SH-SY5Y (cell line): ENCODE data around the gene FLVCR2.

Experiments
- GATA2 ChIP-seq: IDR thresholded peaks from 2 replicates; pipeline ENCODE4 v1.6.1; 2011; ENCODE audit warnings: mild to moderate bottlenecking, low read depth, low read length
- GATA3 ChIP-seq: IDR thresholded peaks from 2 replicates; pipeline ENCODE4 v1.6.1; 2011; ENCODE audit warnings: low read depth, mild to moderate bottlenecking, low read length, moderate library complexity

FLVCR2 gene

DNA sequence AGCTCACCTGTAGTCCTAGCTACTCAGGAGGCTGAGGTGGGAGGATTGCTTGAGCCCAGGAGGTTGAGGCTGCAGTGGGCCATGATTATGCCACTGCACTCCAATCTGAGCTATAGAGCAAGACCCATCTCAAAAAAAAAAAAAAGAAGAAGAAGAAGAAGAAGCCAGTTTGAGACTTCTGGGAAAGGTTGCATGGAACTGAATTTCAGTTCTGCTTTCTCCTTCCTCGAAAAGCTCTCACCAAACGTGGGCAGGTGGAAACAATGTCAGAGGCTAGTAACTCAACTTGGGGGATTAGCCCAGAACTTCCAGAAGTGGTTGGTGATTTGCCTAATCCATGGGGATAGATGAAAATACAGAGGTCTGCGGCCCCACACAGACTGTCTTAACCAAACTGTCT, 18.7 kb downstream of the FLVCR2 start:
- no peak for TF ChIP-seq GATA3
- no peak for TF ChIP-seq GATA2

DNA sequence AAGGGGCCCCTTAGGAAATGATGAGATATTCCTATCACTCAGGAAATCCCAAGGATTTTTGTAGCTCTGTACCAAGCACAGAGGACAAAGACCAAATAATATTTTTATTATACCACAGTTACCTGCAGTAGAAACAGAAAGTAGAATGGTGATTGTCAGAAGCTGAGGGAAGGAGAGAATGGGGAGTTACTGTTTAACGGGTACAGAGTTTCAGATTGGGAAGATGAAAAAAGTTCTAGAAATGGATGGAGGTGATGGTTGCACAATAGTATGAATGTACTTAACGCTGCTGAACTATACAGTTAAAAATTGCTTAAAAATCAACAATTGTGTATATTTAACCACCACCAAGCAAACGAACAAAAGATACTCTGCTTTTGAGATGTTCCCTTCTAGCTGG, 24.1 kb downstream of the FLVCR2 start:
- TF ChIP-seq GATA3 (no peak), GATA2 (no peak)

DNA sequence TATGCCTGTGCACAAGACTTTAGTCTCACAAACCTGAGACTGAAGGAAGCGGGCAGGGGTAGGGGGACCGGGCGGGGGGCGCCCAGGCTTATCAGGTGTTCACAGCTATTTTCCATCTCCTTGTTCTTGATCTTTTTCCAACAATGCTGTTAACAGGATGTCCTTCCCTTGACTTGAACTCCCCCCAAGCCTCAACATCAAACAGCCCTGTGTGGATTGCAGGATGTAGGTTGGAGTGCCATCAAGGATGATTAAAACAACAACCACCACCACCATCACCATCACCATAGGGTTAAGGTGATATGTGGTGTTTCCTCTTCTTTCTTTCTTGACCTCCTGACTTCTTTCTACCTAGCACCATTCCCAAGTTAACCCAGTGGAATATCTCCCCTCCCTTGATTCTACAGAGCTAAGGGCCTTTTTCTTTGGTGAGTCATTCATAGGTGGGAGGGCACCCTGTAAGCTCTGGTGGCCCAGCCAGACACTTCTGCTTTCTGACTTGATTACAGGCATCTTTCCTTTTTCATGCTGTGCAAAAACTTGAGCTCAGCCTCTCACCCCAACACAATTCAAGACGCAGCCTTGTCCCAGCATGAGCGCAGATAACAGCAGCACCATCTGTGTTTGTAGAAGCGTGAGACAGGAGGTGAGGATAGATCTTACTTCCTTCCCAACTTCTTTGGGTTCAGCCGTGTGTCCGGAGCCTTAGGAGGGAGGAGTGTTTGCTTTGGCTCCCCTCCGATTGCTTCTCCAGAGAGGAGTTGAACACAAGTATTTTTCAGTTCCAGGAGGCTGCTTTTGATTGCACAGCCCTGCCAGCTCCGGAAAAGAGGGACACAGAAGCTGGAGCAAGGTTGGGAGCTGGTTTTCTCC, 26.8 kb downstream of the FLVCR2 start:
- TF ChIP-seq GATA3 (no peak), GATA2 (no peak)

DNA sequence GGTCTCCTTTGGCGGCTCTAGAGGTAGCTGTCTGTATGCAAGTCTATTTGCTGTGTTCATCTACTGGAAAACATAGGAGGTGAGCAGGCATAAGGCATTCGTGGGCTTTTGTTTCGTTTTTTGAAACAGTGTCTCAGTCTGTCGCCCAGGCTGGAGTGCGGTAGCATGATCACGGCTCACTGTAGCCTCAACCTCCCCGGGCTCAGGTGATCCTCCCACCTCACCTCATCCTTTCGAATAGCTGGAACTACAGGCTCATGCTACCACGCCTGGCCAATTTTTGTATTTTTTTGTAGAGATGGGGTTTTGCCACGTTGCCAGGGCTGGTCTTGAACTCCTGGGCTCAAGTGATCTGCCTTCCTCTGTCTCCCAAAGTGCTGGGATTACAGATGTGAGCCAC, 27.5 kb downstream of the FLVCR2 start:
- no peak for TF ChIP-seq GATA3

DNA sequence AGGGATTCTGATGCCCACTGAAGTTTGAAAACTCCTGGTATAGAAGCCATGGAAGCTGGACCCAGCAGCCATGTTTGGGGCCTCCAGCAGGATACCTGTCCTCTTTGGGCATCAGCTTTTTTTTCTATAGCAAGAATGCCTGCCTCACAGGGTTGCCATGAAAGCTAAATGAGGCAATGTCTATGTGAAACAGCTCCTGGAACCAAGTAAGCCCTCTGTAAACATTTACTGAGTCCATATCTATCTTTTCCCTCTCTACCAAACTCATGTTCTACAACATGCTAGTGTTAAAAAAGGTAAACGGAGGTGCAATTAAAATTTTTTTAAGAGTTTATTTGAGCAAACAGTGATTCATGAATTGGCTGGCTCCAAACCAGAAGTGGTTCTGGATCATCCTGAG, 28.6 kb downstream of the FLVCR2 start:
- no peak for TF ChIP-seq GATA2
- no peak for TF ChIP-seq GATA3

DNA sequence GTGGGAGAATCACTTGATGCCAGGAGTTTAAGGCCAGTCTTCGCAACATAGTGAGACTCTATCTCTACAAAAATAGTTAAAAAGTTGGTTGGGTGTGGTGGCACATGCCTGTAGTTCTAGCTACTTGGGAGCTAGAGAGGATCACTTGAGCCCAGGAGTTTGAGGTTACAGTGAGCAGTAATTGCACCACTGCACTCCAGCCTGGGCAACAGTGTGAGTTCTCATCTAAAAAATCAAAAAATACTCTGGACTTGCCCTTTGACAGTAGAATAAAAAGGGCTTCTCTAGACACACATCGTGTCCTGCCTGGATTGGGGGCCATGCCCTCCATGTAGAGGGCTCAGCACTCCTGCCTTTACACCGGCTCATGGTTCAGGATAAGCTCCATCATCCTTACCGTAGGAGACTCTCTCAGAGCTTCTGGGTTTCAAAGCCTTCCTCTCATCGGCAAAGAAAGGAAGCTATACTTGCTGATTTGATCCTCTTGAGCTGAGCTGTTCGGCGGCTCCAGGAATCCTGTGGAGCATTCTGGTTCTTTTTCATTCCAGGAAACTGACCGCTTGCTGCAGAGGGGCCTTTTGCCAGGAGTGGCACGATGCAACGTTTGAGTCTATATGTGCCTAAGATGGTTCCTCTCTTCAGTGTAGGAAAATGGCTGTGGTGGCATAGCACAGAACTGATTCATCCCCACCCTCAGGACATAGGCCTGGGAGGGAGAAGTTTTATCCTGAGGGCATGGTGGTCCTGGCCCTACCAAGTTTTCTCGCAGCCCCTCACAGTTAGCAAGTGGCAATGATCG, 29.6 kb downstream of the FLVCR2 start:
- TF ChIP-seq GATA3: no peak
- no peak for TF ChIP-seq GATA2

DNA sequence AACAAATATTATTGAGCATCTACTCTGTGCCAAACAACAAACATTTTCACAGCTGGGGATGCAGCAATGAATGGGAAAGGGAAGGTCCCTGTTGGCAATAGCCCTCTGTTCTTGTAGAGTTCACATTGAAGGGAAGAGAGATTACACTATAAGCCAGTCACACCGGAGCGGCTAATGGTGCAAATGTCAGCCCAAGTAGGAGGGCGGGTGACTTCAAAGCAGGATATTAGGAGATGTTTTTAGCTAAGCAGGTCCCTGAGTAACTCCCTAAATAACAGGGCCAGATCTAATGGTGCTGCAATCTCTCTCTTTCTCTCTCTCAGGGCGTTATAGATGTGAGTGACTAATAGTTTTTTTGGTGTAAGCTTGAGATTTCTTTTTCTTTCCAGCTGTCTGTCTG, 30.7 kb downstream of the FLVCR2 start:
- no peak for TF ChIP-seq GATA2
- no peak for TF ChIP-seq GATA3

DNA sequence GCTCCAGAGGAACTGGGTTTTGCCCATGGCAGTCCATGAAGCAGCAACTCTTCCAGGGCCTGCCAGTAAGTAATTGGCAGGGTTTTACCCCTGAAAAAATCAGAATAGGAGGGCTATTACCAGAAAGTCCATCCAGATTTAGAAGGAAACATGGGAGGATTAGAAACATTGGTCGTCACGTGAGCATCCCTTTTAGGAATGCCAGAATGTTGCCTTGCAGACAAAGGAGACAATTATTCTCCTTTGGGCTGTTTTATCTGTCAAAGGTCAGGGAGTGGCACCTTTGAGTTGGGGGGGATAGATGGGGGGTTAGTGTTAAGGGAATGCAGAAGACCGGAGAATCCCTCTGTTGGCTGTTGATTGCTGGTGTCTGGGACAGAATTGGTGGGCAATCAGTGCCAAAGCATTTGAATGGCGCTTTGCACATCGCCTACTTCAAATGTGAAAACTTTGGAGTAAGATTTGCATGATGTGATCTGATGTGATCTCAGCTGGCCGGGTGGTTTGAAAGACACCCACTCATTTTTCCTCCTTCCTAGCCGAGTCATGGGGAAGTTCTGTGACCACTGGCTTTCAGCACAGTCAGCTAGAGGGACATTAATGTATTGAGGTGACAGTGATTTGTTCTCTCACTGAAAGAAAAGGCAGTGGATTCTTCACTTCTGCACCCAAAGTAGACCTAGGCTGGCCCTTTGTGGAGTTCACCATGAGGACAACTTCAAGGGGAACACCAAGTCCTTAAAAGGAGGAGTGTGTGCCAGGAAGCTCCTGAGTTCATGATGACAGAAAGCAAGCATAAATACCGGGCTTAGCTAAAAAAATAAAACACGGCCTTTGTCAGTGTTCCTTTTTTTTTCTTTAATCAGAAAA, 31.4 kb downstream of the FLVCR2 start:
- TF ChIP-seq GATA3: no peak
- no peak for TF ChIP-seq GATA2

DNA sequence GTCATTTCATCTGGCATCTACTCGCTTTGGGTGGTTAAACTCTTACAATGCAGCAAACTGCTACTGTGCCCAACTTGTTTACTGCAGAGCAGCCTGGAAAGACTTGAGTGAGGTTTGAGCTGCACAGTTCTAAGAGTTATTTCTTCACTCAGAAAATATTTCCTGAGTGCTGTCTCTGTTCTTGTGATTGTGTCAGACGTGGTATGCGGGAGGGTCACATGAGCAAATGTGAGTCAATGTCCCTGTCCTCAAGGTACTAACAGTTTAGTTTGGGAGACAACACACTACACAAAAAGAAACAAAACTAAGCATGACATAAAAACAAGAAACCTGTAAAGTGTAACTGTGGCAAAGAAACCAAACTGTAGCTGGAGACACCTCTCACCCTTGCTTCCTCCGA, 32.4 kb downstream of the FLVCR2 start:
- TF ChIP-seq GATA2: no peak
- TF ChIP-seq GATA3: no peak

DNA sequence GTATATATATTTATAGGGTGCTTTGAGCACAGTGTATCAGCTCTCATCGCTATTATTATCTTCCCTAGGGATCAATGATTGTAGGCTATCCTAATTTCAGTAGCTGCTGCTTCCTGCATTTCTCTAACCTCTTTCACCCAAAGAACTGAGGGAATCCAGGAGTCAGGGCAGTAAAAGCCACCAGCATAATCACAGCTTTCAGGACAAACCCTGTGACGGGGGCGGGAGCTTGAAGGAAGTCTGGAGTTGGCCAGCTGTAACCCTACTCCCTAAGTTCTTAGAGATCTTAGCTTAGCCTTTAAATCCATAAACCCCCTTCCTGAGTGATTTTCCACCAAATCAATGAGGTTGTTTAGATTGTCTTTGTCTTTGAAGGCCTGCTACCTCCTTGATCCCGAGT, 33.7 kb downstream of the FLVCR2 start:
- TF ChIP-seq GATA2 (no peak), GATA3 (no peak)

DNA sequence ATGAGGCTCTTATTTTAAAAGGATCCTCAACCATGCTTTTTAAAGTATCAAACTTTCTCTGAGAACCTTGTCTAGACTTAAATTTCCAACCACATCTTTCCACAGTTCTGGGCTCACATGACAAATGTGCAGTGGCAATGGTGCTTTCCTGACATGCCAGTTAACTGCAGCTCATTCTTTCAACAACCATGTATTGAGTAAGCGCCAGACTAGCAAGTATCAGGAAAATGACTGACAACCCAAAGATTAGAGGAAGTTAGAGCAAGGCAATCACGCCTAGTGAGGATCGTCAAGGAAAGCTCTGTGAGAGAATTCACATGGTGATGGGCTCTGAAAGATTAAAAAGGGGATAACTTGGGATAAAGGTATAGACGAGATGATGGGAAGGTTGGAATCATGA, 35.8 kb downstream of the FLVCR2 start:
- TF ChIP-seq GATA3 (no peak), GATA2 (no peak)

DNA sequence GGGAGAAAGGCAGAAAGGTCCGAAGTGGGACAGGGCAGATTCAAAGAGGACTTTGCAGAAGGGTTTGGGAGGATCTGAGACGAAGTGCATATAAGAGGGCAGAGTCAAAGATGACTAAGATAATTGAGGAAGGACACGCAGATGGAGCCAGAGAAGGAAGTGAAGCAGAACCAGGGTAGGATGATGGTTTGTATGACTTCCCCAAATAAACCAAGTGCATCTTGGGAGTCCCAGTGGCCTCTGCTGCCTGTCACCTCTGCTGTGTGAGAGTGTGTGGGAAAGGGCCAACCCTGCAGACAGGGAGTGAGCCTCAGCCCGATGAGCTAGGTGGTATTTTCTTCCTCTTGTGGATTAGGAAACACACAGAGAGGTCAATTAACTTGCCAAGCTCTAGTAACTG, 36.8 kb downstream of the FLVCR2 start:
- no peak for TF ChIP-seq GATA3

DNA sequence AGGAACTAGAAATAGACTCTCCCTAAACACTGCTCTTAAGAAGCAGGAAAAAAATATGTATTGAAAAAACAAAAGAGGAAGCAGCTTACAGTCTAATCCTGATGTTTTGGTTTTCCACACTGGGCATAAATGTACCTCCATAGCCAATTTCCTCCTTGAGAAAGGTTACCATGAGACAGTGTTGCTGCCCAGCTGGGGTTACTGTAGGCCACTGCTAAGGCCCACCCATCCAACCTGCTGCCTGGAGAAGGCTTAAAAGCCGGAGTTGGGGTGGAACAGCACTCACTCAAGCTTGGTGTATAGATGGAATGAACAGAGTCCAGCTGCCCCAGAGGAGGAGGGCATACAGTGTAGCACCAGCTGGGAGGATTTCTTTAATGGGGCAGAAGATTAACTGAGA, 41.1 kb downstream of the FLVCR2 start:
- TF ChIP-seq GATA3: no peak
- TF ChIP-seq GATA2: no peak

DNA sequence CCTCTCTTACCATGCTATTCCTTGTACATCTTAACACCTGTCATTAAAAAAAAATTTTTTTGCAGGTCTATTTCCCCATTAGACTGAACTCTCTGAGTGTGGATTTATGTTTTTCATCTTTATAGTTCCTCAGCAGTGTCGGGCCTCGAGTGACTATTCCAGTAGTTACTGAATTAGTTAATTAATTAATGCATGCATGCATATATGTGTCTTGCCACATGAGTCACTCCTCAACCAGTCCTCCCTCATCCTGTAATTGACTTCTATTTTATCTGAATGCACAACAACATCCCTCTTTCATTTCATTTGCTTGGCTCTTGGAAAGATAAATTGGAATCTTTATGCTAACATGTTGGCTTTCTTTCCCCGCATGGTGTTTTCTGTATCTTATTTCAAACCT, 46.6 kb downstream of the FLVCR2 start:
- TF ChIP-seq GATA3 (no peak), GATA2 (no peak)

DNA sequence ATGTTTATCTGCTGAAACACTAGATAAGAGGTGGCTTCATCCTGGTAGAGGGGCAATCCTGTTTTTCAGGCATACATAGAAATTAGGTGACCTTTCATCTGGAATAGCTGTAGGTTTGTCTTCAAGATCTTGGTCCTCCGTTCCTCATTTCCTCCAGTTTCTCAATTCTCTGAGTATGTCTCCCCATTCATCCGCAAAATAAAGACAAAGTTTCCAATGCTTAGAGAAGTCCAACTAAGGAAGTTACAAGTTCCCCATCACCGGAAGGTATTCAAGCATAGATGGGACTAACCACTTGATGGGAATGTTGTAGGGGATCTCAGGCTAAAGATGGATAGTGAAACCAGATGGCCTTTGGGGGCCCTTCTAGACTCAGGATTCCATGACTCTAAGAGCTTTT, 48.0 kb downstream of the FLVCR2 start:
- TF ChIP-seq GATA3 (no peak), GATA2 (no peak)
